Skin of body (tissue), 2 donors: ENCODE results near the gene GPR149. TPM values are rescaled to one million over a fixed set of nuclear protein-coding genes. Genes with fewer than 3 reads are reported as not detected.
"Not testable (repeated sequence)": the region's sequence is repeated elsewhere in the genome, so short reads cannot be mapped to it uniquely, and the experiment has no call there.

Experiments used
- DNase-seq: peaks from one replicate; lab custom pipeline; 2025; lab: John Stamatoyannopoulos, UW
- total RNA-seq: library from RNA; depleted of rRNA; stranded (reverse); fragments of >200 nt; gene quantifications from one replicate; pipeline ENCODE4 v1.2.3, GENCODE V29; 2014

The GPR149 gene, protein sequence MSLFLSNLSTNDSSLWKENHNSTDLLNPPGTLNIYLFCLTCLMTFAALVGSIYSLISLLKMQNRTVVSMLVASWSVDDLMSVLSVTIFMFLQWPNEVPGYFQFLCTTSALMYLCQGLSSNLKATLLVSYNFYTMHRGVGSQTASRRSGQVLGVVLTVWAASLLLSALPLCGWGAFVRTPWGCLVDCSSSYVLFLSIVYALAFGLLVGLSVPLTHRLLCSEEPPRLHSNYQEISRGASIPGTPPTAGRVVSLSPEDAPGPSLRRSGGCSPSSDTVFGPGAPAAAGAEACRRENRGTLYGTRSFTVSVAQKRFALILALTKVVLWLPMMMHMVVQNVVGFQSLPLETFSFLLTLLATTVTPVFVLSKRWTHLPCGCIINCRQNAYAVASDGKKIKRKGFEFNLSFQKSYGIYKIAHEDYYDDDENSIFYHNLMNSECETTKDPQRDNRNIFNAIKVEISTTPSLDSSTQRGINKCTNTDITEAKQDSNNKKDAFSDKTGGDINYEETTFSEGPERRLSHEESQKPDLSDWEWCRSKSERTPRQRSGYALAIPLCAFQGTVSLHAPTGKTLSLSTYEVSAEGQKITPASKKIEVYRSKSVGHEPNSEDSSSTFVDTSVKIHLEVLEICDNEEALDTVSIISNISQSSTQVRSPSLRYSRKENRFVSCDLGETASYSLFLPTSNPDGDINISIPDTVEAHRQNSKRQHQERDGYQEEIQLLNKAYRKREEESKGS
- total RNA-seq, result not detected

GRCh38 chr3:154430014-154430413, at the start of gene GPR149:
Gene GPR149 (minus strand): TSS chr3:154430190. CDS start chr3:154429615, 575 bp downstream.
- DNase-seq, result no peak

GRCh38 chr3:154473769-154474168, 43.8 kb upstream of the GPR149 start:
- DNase-seq, result no peak

DNA sequence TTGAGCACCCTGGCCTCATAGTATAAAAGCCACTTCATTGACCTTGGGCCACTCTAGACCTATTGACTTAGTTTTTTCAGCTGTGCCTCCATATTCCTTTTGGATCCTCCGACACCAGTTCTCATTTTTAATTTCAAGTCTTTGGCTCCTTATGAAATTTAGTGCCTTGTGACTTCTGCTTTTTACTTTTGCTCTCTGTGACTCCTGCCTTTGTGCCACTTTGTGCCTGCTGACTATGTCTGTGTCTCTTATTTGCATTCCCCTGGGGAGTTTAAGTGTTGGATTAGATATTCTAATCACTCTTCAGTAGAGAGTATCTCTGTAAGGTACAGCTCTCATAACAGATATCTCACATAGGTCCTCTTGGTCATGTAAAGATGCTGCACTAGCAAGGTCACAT, 39.6 kb upstream of the GPR149 start:
- no peak for DNase-seq

GRCh38 chr3:154464440-154465190, 34.6 kb upstream of the GPR149 start:
- no peak for DNase-seq

GRCh38 chr3:154458560-154458959, 28.6 kb upstream of the GPR149 start:
- DNase-seq, result no peak

GRCh38 chr3:154439081-154439480, 9.1 kb upstream of the GPR149 start:
- not testable (repeated sequence) for DNase-seq

- DNase-seq, result no peak
Measured at GRCh38 chr3:154431043-154431442, 1.1 kb upstream of the GPR149 start.

DNA sequence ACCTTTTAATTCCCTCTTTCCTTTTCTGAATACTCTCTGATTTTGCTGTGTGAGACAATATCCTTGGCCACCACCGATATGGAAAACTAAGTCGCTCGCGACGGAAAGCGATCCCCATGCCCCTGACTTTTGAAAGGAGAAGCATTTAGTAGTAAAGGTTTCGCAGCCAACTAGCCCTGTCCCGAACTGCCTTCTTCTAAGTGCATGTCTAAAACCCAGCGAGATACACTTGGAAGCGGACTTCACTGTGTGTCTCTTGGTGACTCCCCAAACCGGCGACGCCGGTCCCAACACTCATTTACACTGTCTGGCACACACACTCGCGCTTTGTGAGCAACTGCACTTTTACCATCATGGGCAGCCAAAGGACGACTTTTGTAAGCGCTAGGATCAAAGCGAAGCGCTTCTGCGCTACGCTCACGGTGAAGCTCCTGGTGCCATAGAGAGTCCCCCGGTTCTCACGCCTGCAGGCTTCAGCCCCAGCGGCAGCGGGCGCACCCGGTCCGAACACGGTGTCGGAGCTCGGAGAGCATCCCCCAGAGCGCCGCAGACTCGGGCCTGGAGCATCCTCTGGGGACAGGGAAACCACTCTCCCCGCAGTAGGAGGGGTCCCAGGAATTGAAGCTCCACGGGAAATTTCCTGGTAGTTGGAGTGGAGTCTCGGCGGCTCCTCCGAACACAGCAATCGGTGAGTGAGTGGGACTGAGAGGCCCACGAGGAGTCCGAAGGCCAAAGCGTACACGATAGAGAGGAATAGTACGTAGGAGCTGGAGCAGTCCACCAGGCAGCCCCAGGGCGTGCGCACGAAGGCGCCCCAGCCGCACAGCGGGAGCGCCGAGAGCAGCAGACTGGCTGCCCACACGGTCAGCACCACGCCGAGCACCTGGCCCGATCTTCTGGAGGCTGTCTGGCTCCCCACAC, 1.4 kb downstream of the GPR149 start:
- no peak for DNase-seq

- no peak for DNase-seq
Measured at GRCh38 chr3:154427685-154428285, 2.2 kb downstream of the GPR149 start.

- no peak for DNase-seq
Measured at GRCh38 chr3:154422694-154423093, 7.3 kb downstream of the GPR149 start.

GRCh38 chr3:154421083-154421482, 8.9 kb downstream of the GPR149 start:
- DNase-seq, result no peak

- no peak for DNase-seq
Measured at GRCh38 chr3:154398084-154398967, 31.7 kb downstream of the GPR149 start.

- DNase-seq, result no peak
Measured at GRCh38 chr3:154389861-154390260, 40.1 kb downstream of the GPR149 start.

GRCh38 chr3:154384479-154384878, 45.5 kb downstream of the GPR149 start:
- no peak for DNase-seq

GRCh38 chr3:154378311-154378710, 51.7 kb downstream of the GPR149 start:
- DNase-seq, result no peak

- DNase-seq, result no peak
Measured at GRCh38 chr3:154367221-154367620, 62.8 kb downstream of the GPR149 start.

DNA sequence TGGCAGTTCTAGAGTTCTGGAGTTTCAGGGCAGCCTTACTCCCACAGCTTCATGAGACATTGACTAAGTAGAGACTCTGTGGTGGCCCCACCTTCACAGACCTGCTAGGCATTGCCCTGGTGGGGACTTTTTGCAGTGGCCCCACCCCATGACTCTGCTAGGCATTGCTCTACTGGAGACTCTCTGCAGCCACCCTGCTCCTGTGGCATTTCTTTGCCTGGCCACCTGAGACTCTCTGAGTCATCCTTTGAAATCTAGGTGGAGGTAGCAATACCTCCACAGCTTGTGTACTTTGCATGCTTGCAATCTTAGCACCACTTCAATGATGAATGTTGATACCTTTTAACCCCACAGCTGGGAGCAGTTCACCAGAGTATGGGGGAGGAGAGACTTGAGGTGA, 65.1 kb downstream of the GPR149 start:
- no peak for DNase-seq

GRCh38 chr3:154361099-154361498, 68.9 kb downstream of the GPR149 start:
- DNase-seq, result no peak

GRCh38 chr3:154356009-154356408, 74.0 kb downstream of the GPR149 start:
- DNase-seq, result no peak
